Measurements from ENCODE around the gene KLK2. TPM values are rescaled to one million over a fixed set of nuclear protein-coding genes. Genes with fewer than 3 reads are reported as not detected.

KLK2 gene
- total RNA-seq, 1 experiment from 2014 or later: not detected

DNA sequence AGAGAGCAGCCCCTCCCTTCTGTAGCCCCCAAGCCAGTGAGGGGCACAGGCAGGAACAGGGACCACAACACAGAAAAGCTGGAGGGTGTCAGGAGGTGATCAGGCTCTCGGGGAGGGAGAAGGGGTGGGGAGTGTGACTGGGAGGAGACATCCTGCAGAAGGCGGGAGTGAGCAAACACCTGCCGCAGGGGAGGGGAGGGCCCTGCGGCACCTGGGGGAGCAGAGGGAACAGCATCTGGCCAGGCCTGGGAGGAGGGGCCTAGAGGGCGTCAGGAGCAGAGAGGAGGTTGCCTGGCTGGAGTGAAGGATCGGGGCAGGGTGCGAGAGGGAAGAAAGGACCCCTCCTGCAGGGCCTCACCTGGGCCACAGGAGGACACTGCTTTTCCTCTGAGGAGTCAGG lies 14.4 kb upstream of the KLK2 start:
- no peaks in the 10 kb centered on the region for H3K79me2 ChIP-seq (ENCODE audit: insufficient read depth, low read length)
- intact Hi-C loops (cut with micrococcal nuclease): no loop called here
- H3K4me3 ChIP-seq (replicated peaks in 1 of 2; ENCODE audit: low read depth in 1 of 2, low read length in 2 of 2): no peak overlapping the region
- ChIA-PET POLR2A (no interaction called here), RAD21 (ENCODE audit: low non-redundant PET in 1 of 2, low total read pairs in 2 of 2, uncharacterized antibody in 2 of 2, unreplicated experiment in 2 of 2) (no interaction called here), CTCF (no interaction called here)
- no TSS peak for BruUV-seq (replicated peaks)
- peaks cover 0 to 11% of the 10 kb centered on the region in 2 experiments; a peak in 1 of 4 replicates for H3K9me3 ChIP-seq (ENCODE audit: control insufficient read depth in 1 of 2, insufficient read depth in 1 of 2, low read depth in 1 of 2, low read length in 2 of 2)
- no peak overlapping the region for H3K9ac ChIP-seq (ENCODE audit: low read length)
- H3K27me3 ChIP-seq (ENCODE audit: insufficient read depth, low read length): peaks cover 29% of the 10 kb centered on the region; the same call in 1 of the 2 replicates
- H3K27ac ChIP-seq (ENCODE audit: low read depth, low read length): no peak overlapping the region
- H3K9me2 ChIP-seq (ENCODE audit: insufficient read depth): no peaks in the 10 kb centered on the region
- TF ChIP-seq YY1 (IDR thresholded peaks at IDR 0.05; ENCODE audit: extremely low read depth, insufficient replicate concordance, low read depth, low read length) (no peak), SIN3A (IDR thresholded peaks at IDR 0.05; ENCODE audit: low read depth) (no peak), CBX3 (IDR thresholded peaks at IDR 0.05; ENCODE audit: low read depth) (no peak), SRF (IDR thresholded peaks at IDR 0.05; ENCODE audit: low read depth) (no peak), ZNF274 (IDR thresholded peaks at IDR 0.05; ENCODE audit: low read depth, low read length) (no peak), POLR2AphosphoS5 (IDR thresholded peaks at IDR 0.05; ENCODE audit: low read depth, low read length) (no peak), FOSL1 (IDR thresholded peaks at IDR 0.05; ENCODE audit: low read depth) (no peak)
- ATAC-seq (no peak), DNase-seq (ENCODE audit: low read depth, low spot score) (no peak)
- H3K36me3 ChIP-seq (ENCODE audit: control insufficient read depth in 1 of 2, insufficient read depth in 2 of 2, low read length in 2 of 2): no peaks in the 10 kb centered on the region
- H3K4me1 ChIP-seq (ENCODE audit: control insufficient read depth in 1 of 2, insufficient read depth in 2 of 2, low read length in 2 of 2): no peaks in the 10 kb centered on the region
- no peak overlapping the region for H3K4me2 ChIP-seq (ENCODE audit: low read length)
- H4K20me1 ChIP-seq (ENCODE audit: insufficient read depth): no peaks in the 10 kb centered on the region
- H2AFZ ChIP-seq (ENCODE audit: low read depth, low read length, poor library complexity, severe bottlenecking): no peak overlapping the region

DNA sequence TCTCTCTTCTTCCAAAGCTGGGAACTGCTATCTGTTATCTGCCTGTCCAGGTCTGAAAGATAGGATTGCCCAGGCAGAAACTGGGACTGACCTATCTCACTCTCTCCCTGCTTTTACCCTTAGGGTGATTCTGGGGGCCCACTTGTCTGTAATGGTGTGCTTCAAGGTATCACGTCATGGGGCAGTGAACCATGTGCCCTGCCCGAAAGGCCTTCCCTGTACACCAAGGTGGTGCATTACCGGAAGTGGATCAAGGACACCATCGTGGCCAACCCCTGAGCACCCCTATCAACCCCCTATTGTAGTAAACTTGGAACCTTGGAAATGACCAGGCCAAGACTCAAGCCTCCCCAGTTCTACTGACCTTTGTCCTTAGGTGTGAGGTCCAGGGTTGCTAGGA lies 13.4 kb upstream of the KLK2 start:
- Histone ChIP-seq H3K4me3 (replicated peaks in 1 of 2; ENCODE audit: low read depth in 1 of 2, low read length in 2 of 2) (no peak overlapping the region), H3K9me3 (ENCODE audit: control insufficient read depth in 1 of 2, insufficient read depth in 1 of 2, low read depth in 1 of 2, low read length in 2 of 2) (peaks cover 0 to 11% of the 10 kb centered on the region in 2 experiments; a peak in 1 of 4 replicates), H3K36me3 (ENCODE audit: control insufficient read depth in 1 of 2, insufficient read depth in 2 of 2, low read length in 2 of 2) (no peaks in the 10 kb centered on the region), H3K9me2 (ENCODE audit: insufficient read depth) (no peaks in the 10 kb centered on the region), H3K79me2 (ENCODE audit: insufficient read depth, low read length) (no peaks in the 10 kb centered on the region), H3K9ac (ENCODE audit: low read length) (no peak overlapping the region), H2AFZ (ENCODE audit: low read depth, low read length, poor library complexity, severe bottlenecking) (no peak overlapping the region), H3K4me1 (ENCODE audit: control insufficient read depth in 1 of 2, insufficient read depth in 2 of 2, low read length in 2 of 2) (no peaks in the 10 kb centered on the region), H3K4me2 (ENCODE audit: low read length) (no peak overlapping the region), H4K20me1 (ENCODE audit: insufficient read depth) (no peaks in the 10 kb centered on the region), H3K27ac (ENCODE audit: low read depth, low read length) (no peak overlapping the region), H3K27me3 (ENCODE audit: insufficient read depth, low read length) (peaks cover 28% of the 10 kb centered on the region; the same call in 1 of the 2 replicates)
- TF ChIP-seq EZH2phosphoT487 (IDR thresholded peaks at IDR 0.05; ENCODE audit: borderline replicate concordance) (no peak), ZFX (IDR thresholded peaks at IDR 0.05) (no peak), CBX3 (IDR thresholded peaks at IDR 0.05; ENCODE audit: low read depth) (no peak), EGR1 (IDR thresholded peaks at IDR 0.05; ENCODE audit: low read depth) (no peak), POLR2AphosphoS5 (IDR thresholded peaks at IDR 0.05; ENCODE audit: low read depth, low read length) (no peak), CEBPB (IDR thresholded peaks at IDR 0.05; ENCODE audit: low read depth) (no peak), POLR2A (IDR thresholded peaks at IDR 0.05; ENCODE audit: borderline replicate concordance, extremely low read depth, insufficient read depth, insufficient read length) (no peak), YY1 (IDR thresholded peaks at IDR 0.05; ENCODE audit: extremely low read depth, insufficient replicate concordance, low read depth, low read length) (no peak), EZH2 (IDR thresholded peaks at IDR 0.05) (no peak)
- TF ChIP-seq, protein P1, sequence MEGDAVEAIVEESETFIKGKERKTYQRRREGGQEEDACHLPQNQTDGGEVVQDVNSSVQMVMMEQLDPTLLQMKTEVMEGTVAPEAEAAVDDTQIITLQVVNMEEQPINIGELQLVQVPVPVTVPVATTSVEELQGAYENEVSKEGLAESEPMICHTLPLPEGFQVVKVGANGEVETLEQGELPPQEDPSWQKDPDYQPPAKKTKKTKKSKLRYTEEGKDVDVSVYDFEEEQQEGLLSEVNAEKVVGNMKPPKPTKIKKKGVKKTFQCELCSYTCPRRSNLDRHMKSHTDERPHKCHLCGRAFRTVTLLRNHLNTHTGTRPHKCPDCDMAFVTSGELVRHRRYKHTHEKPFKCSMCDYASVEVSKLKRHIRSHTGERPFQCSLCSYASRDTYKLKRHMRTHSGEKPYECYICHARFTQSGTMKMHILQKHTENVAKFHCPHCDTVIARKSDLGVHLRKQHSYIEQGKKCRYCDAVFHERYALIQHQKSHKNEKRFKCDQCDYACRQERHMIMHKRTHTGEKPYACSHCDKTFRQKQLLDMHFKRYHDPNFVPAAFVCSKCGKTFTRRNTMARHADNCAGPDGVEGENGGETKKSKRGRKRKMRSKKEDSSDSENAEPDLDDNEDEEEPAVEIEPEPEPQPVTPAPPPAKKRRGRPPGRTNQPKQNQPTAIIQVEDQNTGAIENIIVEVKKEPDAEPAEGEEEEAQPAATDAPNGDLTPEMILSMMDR (IDR thresholded peaks at IDR 0.05 in 2 of 3, conservative IDR thresholded peaks at IDR 0.05 in 1 of 3; ENCODE audit: borderline replicate concordance in 1 of 3, insufficient read depth in 1 of 3, low read depth in 2 of 3, low read length in 2 of 3): no peak
- TF ChIP-seq, protein P2, sequence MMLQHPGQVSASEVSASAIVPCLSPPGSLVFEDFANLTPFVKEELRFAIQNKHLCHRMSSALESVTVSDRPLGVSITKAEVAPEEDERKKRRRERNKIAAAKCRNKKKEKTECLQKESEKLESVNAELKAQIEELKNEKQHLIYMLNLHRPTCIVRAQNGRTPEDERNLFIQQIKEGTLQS (IDR thresholded peaks at IDR 0.05): no peak
- CTCF ChIA-PET: no interaction called here
- POLR2A ChIA-PET: no interaction called here
- ATAC-seq (no peak), DNase-seq (ENCODE audit: low read depth, low spot score) (no peak)
- intact Hi-C loops (cut with micrococcal nuclease): no loop called here
- BruUV-seq (replicated peaks): no TSS peak
- RAD21 ChIA-PET (ENCODE audit: low non-redundant PET in 1 of 2, low total read pairs in 2 of 2, uncharacterized antibody in 2 of 2, unreplicated experiment in 2 of 2): no interaction called here

Measured in HCT116 (cell line).